Activated T-cell treated with anti-CD3 and anti-CD28 coated beads, Interleukin-2, amount 50 U/mL, for 48 hours (primary cell): Measurements from ENCODE around the gene RGL4.

Source experiments
- DNase-seq, 2 experiments: peaks; one replicate each; pipeline ENCODE4 v3.0.0-alpha.2; 2020

The RGL4 gene

DNA sequence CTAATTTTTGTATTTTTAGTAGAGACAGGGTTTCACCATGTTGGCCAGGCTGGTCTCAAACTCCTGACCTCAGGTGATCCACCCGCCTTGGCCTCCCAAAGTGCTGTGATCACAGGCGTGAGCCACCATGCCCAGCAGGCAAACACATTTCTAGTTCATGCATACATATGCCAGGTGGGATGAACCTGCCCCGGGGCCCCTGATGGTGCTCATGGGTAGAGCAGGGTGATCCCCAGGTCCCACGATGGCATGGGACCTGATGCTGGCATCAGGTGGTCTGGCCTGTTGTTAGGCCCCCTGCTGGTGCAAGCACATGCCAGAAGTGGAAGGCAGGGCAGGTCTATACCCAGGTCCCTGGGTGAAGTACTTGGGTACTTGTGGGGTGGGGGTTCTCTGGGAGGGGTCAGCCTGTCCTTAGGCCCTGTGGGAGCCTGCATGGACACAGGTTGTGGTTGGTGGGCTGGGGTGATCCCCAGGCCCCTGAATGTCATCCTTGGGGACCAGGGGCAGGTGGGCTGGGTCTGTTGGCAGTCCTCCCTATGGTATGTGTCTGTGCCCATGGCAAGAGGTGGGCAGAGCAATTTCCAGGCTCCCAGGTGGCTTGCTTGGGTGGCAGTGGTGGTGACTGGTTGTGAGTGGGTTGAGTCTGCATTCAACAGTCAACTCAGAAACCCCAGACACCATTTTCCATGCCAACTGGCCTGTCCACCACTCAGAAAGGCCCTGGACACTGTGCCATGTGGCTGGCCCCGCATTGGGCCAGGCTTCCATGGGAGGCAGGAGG lies 9.6 kb upstream of the RGL4 start:
- no peak for DNase-seq

DNA sequence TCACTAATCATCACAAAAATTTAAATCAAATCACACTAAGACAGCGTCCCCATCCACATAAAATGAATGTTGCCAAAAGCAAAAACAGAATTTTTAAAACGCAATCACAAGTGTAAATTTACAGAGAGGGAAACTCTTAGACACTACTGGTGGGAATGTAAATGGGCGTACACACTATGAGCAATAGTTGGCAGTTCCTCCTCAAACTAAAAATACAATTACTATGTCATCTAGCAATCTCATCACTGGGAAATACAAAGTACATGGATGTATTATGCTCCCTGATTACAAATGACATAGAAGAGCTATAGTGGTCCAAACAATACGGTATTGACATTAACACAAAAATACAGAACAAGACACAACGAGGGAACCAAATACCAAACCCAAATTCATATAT lies 8.7 kb upstream of the RGL4 start:
- DNase-seq = no peak

GRCh38 chr22:23682827-23683355 lies 7.9 kb upstream of the RGL4 start:
- no peak for DNase-seq

DNA sequence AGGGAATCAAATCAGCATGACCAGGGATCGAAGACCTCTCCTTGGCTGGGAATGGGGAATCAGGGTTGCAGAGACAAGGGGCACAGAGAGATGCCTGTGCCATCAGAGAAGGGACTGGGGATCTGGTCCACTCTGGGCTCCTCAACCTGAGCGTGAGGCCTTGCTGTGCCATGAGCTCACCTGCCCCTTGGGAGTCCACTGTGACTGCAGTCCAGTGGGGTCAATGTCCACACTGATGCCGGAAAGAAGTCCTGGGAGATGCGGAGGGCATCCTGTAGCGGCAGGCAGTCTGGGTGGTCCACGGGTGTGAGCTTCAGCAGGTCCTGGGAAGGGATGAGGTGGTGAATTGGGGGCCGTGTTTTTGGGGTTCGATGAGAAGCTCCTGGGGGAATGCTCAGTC lies 7.3 kb upstream of the RGL4 start:
- DNase-seq = no peak

- DNase-seq = no peak
These were observed 6.8 kb upstream of the RGL4 start for GRCh38 chr22:23684026-23684425.

DNA sequence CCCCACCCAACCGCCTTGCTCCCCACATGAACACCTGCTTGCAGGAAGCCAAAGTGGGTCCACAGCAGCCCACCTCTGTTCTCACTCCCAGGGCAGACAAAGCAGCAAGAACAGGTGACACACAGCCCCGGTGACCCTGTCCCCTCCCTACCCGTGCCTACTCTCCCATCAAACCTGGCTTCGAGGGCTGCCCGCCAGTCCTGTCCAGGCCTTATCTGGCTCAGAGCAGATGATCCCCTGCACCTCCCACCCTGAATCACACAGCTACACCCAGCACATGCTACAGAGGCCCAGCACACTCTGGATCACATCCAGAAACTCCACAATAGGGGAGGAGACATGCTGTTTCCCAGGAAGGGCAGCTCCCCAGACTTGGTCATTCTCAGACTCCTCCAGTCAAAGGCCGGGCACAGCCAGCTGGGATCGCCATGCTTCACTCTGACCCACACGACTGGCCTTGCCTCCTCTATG lies 6.2 kb upstream of the RGL4 start:
- no peak for DNase-seq

- no peak for DNase-seq
These were observed 5.5 kb upstream of the RGL4 start for GRCh38 chr22:23685205-23685784.

- DNase-seq = no peak
These were observed 4.3 kb upstream of the RGL4 start for GRCh38 chr22:23686416-23687024.

GRCh38 chr22:23688121-23688520 lies 2.7 kb upstream of the RGL4 start:
- no peak for DNase-seq

- no peak for DNase-seq
These were observed 2.2 kb upstream of the RGL4 start for GRCh38 chr22:23688571-23688970.

GRCh38 chr22:23689414-23689813 lies 1.4 kb upstream of the RGL4 start:
- no peak for DNase-seq

DNA sequence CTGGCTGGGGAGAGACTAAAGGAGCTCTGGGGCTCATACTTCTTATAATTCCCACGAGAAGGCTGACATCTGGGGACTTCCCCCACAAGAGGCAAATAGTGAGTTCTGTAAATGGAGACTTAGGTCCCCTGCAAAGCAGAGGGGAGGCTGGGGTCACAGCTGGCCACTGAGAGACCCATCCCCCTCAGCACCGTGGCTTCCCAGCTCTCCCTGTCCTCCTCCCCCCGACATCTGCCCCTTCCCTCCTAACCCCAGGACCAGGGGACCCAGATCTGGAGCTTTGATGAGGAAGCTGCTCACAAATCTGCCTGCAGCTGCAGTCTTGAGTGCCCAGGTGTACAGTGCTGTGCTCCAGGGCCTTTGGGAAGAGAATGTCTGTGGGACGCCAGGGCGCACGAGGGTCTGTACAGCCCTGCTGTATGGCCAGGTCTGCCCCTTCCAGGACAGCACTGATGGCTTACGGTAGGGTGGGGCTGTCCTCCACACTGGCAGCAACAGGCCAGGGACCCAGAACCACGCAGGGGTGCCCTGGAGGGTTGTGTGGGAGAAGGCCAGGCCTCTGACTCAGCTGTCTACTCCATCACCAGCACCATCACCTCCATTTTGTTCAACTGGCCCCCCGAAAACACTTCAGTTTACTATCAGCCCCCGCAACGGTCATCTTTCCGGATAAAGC lies 1.1 kb downstream of the RGL4 start:
- no peak for DNase-seq

DNA sequence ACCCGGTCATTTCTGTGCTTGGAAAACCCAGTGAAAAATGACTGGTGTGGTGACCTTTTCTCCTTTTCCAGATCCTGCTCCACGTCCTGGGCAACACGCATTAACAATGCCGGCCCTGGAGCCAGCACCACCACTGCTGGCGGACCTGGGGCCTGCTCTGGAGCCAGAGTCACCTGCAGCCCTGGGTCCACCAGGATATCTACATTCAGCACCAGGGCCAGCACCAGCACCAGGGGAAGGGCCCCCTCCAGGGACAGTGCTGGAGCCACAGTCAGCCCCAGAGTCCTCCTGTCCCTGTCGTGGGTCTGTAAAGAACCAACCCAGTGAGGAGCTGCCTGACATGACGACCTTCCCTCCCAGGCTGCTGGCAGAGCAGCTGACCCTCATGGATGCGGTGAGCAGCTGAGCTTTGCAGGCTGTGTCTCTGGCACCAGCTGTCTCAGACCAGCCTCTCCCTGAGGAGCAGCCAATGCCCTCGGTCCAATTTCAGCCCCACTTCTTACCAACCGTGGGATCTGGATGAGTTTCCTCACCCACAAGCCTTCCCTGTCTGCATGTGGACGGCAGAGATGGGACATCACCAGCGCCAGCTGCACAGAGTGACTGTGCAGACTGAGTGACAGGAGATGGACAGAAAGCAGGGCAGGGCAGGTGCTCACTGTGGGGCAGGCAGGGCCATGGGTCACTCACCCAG lies 1.9 kb downstream of the RGL4 start:
- DNase-seq = no peak

DNA sequence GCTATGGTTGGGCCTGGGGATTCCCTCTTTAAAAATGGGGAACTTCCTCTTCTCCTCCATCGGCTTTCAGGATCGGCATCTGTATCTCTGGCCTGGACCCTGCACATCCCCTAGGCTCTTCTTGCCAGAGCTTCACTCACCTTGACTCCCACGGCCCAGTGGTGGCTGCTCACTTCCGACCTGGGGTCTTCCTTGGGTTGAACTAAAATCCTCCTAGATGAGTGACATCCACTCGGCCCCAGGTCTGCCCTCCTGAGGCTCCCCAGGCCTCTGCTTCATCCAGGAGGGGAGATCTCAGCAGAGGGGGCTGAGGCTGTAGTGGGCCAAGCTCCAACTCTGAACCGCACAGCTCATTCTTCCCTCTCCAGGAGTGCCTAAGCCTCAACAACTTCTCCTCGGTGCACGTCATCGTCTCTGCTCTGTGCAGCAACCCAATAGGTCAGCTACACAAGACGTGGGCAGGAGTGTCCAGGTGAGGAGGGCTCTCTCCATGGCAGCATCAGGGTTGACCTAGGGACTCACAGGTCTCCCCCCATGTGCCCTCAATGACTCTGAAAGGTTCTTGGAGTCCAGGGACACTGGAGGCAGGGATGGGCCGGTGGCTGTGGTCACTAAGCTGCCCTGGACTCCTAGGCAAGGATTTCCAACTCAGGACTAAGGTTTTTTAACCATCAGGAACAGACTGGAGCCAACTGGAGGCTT lies 3.3 kb downstream of the RGL4 start:
- no peak for DNase-seq

DNA sequence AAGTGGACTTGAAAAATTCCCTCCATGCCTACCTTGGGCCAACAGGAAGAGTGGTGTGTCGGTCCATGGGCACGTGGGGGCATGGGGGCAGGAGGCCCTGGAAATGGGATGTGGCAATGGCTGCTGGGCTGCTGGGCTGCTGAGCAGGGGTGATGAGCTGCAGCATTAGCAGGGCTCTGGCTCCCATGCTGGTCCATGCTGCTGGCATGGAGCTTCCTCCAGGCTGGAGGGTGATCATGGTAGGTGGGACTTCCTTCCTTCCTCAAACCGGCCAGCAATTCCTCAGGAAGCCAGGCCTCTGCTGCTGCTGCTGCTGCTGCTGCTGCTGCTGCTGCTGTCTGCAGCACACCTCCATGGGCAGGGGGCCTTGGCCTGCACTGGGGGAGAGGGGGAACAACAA lies 4.3 kb downstream of the RGL4 start:
- no peak for DNase-seq

GRCh38 chr22:23695571-23696325 lies 4.9 kb downstream of the RGL4 start:
- no peak for DNase-seq

GRCh38 chr22:23696326-23696851 lies 5.6 kb downstream of the RGL4 start:
- peak; percentile 82 to 84 for DNase-seq

DNA sequence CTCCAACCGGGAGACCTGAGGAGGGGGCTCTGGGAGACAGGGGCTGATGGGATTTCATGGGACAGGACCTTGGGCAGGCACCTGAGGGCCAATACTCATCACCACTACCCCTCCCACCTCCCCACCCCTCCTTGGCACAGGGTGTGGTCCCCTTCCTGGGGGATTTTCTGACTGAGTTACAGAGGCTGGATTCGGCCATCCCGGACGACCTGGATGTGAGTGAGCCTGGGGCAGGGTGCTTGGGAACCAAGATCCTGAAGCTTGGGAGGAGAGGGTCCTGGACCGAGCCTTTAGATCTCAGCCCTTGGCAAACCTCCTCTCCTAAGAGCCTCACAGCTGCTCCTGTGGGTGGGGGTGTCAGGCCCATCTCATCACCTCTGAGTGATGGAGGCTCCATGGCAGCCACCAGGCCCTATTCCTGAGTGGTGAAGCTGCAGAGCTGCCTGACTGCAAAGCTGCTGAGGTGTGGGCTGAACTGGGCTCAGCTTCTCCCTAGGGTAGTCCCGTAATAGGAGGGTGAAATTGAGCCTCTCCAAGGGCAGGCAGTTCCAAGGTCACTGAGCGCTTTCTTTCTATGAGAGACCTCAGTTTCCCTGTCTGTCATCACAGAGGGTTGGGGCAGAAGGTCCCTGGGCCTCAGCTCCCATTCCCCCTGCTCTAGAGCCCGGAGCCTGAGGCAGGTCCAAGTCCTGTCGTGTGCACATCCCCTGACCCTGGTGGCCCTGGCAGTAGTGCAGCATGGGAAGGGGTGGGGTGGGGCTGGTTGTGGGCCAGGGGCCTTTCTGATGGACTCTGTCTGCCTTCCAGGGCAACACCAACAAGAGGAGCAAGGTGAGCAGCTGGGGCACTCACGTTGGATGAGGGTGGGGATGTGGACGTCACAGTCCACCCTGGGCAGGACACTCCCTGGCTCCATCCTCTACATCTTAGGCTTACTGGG lies 6.5 kb downstream of the RGL4 start:
- peak in 1 of 2 experiments; percentile 32 for DNase-seq

DNA sequence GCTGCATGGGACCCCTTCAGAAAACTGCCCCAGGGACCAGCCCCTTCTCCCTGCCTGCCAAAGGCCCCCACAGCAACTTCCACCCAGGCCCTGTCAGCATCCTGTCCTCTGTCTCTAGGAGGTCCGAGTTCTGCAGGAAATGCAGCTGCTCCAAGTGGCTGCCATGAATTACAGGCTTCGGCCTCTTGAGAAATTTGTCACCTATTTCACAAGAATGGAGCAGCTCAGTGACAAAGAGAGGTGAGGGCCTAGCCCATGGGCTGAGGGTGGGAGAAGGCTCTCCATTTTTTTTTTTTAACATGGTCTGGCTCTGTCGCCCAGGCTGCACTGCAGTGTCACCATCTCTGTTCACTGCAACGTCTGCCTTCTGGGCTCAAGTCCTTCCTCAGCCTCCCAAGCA lies 7.3 kb downstream of the RGL4 start:
- no peak for DNase-seq

GRCh38 chr22:23698673-23699235 lies 7.9 kb downstream of the RGL4 start:
- DNase-seq = no peak
